ENCODE measurements around the gene CYTH2.

DNA sequence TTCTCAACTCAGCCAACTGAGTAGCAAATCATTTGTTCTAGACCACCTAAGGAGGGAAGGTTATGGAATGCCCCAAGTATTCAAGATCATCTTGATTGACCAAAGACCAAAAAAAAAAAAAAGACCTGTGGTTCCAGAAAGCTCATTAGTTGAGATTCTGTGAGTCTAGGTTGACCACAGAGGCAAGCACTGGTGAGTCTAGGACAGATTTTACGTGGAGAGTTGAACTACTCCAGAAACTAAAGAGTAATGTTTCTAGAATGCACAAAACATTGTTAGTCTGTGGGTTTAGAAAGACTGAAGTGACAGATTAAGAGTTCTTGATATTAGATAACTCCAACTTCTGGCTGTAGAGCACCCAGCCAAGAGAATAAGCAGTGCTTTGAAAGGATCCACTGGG is 4.0 kb upstream of the CYTH2 start:
- no peak for TF ChIP-seq NR2C2 (CRISPR knock-in tag; IDR thresholded peaks at IDR 0.05)
- TF ChIP-seq, protein P1, sequence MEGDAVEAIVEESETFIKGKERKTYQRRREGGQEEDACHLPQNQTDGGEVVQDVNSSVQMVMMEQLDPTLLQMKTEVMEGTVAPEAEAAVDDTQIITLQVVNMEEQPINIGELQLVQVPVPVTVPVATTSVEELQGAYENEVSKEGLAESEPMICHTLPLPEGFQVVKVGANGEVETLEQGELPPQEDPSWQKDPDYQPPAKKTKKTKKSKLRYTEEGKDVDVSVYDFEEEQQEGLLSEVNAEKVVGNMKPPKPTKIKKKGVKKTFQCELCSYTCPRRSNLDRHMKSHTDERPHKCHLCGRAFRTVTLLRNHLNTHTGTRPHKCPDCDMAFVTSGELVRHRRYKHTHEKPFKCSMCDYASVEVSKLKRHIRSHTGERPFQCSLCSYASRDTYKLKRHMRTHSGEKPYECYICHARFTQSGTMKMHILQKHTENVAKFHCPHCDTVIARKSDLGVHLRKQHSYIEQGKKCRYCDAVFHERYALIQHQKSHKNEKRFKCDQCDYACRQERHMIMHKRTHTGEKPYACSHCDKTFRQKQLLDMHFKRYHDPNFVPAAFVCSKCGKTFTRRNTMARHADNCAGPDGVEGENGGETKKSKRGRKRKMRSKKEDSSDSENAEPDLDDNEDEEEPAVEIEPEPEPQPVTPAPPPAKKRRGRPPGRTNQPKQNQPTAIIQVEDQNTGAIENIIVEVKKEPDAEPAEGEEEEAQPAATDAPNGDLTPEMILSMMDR (IDR thresholded peaks at IDR 0.05): no peak
- TF ChIP-seq, protein P2, sequence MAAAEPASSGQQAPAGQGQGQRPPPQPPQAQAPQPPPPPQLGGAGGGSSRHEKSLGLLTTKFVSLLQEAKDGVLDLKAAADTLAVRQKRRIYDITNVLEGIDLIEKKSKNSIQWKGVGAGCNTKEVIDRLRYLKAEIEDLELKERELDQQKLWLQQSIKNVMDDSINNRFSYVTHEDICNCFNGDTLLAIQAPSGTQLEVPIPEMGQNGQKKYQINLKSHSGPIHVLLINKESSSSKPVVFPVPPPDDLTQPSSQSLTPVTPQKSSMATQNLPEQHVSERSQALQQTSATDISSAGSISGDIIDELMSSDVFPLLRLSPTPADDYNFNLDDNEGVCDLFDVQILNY (CRISPR knock-in tag; IDR thresholded peaks at IDR 0.05): no peak
- no peak for TF ChIP-seq ETV6 (CRISPR knock-in tag; IDR thresholded peaks at IDR 0.05)
- TF ChIP-seq ZNF396 (CRISPR knock-in tag; IDR thresholded peaks at IDR 0.05; ENCODE audit: borderline replicate concordance): no peak
- TF ChIP-seq, protein P3, sequence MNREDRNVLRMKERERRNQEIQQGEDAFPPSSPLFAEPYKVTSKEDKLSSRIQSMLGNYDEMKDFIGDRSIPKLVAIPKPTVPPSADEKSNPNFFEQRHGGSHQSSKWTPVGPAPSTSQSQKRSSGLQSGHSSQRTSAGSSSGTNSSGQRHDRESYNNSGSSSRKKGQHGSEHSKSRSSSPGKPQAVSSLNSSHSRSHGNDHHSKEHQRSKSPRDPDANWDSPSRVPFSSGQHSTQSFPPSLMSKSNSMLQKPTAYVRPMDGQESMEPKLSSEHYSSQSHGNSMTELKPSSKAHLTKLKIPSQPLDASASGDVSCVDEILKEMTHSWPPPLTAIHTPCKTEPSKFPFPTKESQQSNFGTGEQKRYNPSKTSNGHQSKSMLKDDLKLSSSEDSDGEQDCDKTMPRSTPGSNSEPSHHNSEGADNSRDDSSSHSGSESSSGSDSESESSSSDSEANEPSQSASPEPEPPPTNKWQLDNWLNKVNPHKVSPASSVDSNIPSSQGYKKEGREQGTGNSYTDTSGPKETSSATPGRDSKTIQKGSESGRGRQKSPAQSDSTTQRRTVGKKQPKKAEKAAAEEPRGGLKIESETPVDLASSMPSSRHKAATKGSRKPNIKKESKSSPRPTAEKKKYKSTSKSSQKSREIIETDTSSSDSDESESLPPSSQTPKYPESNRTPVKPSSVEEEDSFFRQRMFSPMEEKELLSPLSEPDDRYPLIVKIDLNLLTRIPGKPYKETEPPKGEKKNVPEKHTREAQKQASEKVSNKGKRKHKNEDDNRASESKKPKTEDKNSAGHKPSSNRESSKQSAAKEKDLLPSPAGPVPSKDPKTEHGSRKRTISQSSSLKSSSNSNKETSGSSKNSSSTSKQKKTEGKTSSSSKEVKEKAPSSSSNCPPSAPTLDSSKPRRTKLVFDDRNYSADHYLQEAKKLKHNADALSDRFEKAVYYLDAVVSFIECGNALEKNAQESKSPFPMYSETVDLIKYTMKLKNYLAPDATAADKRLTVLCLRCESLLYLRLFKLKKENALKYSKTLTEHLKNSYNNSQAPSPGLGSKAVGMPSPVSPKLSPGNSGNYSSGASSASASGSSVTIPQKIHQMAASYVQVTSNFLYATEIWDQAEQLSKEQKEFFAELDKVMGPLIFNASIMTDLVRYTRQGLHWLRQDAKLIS (CRISPR knock-in tag; IDR thresholded peaks at IDR 0.05; ENCODE audit: borderline replicate concordance): no peak
- no peak for TF ChIP-seq KAT7 (CRISPR knock-in tag; IDR thresholded peaks at IDR 0.05; ENCODE audit: borderline replicate concordance)
- TF ChIP-seq, protein P4, sequence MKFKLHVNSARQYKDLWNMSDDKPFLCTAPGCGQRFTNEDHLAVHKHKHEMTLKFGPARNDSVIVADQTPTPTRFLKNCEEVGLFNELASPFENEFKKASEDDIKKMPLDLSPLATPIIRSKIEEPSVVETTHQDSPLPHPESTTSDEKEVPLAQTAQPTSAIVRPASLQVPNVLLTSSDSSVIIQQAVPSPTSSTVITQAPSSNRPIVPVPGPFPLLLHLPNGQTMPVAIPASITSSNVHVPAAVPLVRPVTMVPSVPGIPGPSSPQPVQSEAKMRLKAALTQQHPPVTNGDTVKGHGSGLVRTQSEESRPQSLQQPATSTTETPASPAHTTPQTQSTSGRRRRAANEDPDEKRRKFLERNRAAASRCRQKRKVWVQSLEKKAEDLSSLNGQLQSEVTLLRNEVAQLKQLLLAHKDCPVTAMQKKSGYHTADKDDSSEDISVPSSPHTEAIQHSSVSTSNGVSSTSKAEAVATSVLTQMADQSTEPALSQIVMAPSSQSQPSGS (CRISPR knock-in tag; IDR thresholded peaks at IDR 0.05; ENCODE audit: borderline replicate concordance, low read depth): no peak
- TF ChIP-seq NFATC4 (CRISPR knock-in tag; IDR thresholded peaks at IDR 0.05): no peak

All from WTC11 (cell line).